MCF 10A (cell line): ENCODE measurements around the gene EIPR1. TPM values are rescaled to one million over a fixed set of nuclear protein-coding genes. Genes with fewer than 3 reads are reported as not detected.

ENCODE experiments used
- BruUV-seq: library from RNA; stranded (reverse); fragments of 400-500 nt; replicated peaks from 2 replicates; lab custom pipeline; 2021; lab: Mats Ljungman, UMichigan
- CTCF ChIA-PET: fragments of 300-600 bp; sonication (Branson Sonifier 250); formaldehyde crosslinking; extraction: SDS; loops from one replicate; lab custom pipeline; 2021; ENCODE audit warnings: antibody characterized with exemption, inconsistent platforms; lab: Yijun Ruan, JAX
- POLR2A ChIA-PET: fragments of 300-600, 350-650 bp; sonication (Branson Sonifier 250); formaldehyde crosslinking; extraction: SDS; loops from one replicate; lab custom pipeline; 2020; ENCODE audit warnings: antibody characterized with exemption, inconsistent platforms; lab: Yijun Ruan, JAX
- DNase-seq: peaks from one replicate; pipeline ENCODE4 v3.0.0-alpha.2; 2018; ENCODE audit not compliant: unreplicated experiment
- H3K27ac Mint-ChIP-seq: one replicate; pipeline ENCODE4 v1.8.0; 2022; ENCODE audit warnings: mild to moderate bottlenecking, low read depth, mixed read lengths; ENCODE audit not compliant: unreplicated experiment
- H3K27me3 Mint-ChIP-seq: one replicate; pipeline ENCODE4 v1.8.0; 2022; ENCODE audit warnings: mixed read lengths; ENCODE audit not compliant: insufficient read depth, unreplicated experiment
- H3K36me3 Mint-ChIP-seq: one replicate; pipeline ENCODE4 v1.8.0; 2022; ENCODE audit warnings: mild to moderate bottlenecking, moderate library complexity, mixed read lengths; ENCODE audit not compliant: insufficient read depth, unreplicated experiment
- H3K4me1 Mint-ChIP-seq: one replicate; pipeline ENCODE4 v1.8.0; 2022; ENCODE audit warnings: mixed read lengths; ENCODE audit not compliant: insufficient read depth, unreplicated experiment
- H3K4me3 Mint-ChIP-seq: one replicate; pipeline ENCODE4 v1.8.0; 2022; ENCODE audit warnings: mild to moderate bottlenecking, moderate library complexity, mixed read lengths; ENCODE audit not compliant: unreplicated experiment
- H3K9me3 Mint-ChIP-seq: one replicate; pipeline ENCODE4 v1.8.0; 2022; ENCODE audit warnings: mixed read lengths; ENCODE audit not compliant: unreplicated experiment
- intact Hi-C: fragments of 100-400 bp; cut with micrococcal nuclease; formaldehyde crosslinking; loops from 2 replicates; pipeline ENCODE4 v1.14.1; 2022
- total RNA-seq: library from RNA; stranded (reverse); gene quantifications from 2 replicates; pipeline ENCODE4 v1.2.3, GENCODE V29; 2022
- TF ChIP-seq, protein P1 (sequence below): fragments of 200-600 bp; IDR thresholded peaks from one replicate; pipeline ENCODE4 v1.8.0; 2022; ENCODE audit warnings: antibody characterized with exemption, mild to moderate bottlenecking; ENCODE audit not compliant: unreplicated experiment

Gene EIPR1
- total RNA-seq, 1 experiment from 2014 or later, result 49.0 TPM

- DNase-seq, result no peak
- CTCF ChIA-PET, result no interaction called here
- no TSS peak for BruUV-seq
- Mint-ChIP-seq H3K9me3 (no peaks in the 10 kb centered on the region), H3K36me3 (peaks cover 10% of the 10 kb centered on the region), H3K27me3 (no peaks in the 10 kb centered on the region), H3K4me1 (no peaks in the 10 kb centered on the region), H3K27ac (no peak overlapping the region), H3K4me3 (no peak overlapping the region)
- intact Hi-C loops, result no loop called here
- POLR2A ChIA-PET, result interaction anchor here (0.6 to 1.0 kb wide), 2 partner anchors 15 to 117 kb away, joined by 3 to 4 read pairs; no protein-coding TSS in a partner anchor
- TF ChIP-seq, protein P1, sequence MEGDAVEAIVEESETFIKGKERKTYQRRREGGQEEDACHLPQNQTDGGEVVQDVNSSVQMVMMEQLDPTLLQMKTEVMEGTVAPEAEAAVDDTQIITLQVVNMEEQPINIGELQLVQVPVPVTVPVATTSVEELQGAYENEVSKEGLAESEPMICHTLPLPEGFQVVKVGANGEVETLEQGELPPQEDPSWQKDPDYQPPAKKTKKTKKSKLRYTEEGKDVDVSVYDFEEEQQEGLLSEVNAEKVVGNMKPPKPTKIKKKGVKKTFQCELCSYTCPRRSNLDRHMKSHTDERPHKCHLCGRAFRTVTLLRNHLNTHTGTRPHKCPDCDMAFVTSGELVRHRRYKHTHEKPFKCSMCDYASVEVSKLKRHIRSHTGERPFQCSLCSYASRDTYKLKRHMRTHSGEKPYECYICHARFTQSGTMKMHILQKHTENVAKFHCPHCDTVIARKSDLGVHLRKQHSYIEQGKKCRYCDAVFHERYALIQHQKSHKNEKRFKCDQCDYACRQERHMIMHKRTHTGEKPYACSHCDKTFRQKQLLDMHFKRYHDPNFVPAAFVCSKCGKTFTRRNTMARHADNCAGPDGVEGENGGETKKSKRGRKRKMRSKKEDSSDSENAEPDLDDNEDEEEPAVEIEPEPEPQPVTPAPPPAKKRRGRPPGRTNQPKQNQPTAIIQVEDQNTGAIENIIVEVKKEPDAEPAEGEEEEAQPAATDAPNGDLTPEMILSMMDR, result no peak
Measured at GRCh38 chr2:3356799-3357198, 20.8 kb downstream of the EIPR1 start.

GRCh38 chr2:3355951-3356569 is 21.6 kb downstream of the EIPR1 start:
- H3K4me1 Mint-ChIP-seq, result no peaks in the 10 kb centered on the region
- no peak overlapping the region for H3K4me3 Mint-ChIP-seq
- H3K27me3 Mint-ChIP-seq, result no peaks in the 10 kb centered on the region
- H3K27ac Mint-ChIP-seq, result no peak overlapping the region
- ChIA-PET CTCF (interaction anchor here (0.6 kb wide), 1 partner anchor 8 kb away, joined by 3 read pairs; no protein-coding TSS in a partner anchor), POLR2A (interaction anchor here (0.6 kb wide), 1 partner anchor 16 kb away, joined by 3 read pairs; no protein-coding TSS in a partner anchor)
- no TSS peak for BruUV-seq
- H3K9me3 Mint-ChIP-seq, result no peaks in the 10 kb centered on the region
- H3K36me3 Mint-ChIP-seq, result peaks cover 7% of the 10 kb centered on the region
- TF ChIP-seq, protein P1, result no peak
- intact Hi-C loops, result no loop called here
- no peak for DNase-seq

GRCh38 chr2:3354986-3355385 is 22.6 kb downstream of the EIPR1 start:
- POLR2A ChIA-PET, result no interaction called here
- no peaks in the 10 kb centered on the region for H3K9me3 Mint-ChIP-seq
- no peak overlapping the region for H3K4me3 Mint-ChIP-seq

GRCh38 chr2:3349211-3349693 is 28.4 kb downstream of the EIPR1 start:
- CTCF ChIA-PET, result no interaction called here
- Mint-ChIP-seq H3K9me3 (no peaks in the 10 kb centered on the region), H3K27ac (no peak overlapping the region), H3K4me1 (no peaks in the 10 kb centered on the region), H3K36me3 (peaks cover 24% of the 10 kb centered on the region), H3K4me3 (no peak overlapping the region), H3K27me3 (no peaks in the 10 kb centered on the region)
- TF ChIP-seq, protein P1, result no peak
- no peak for DNase-seq
- intact Hi-C loops, result no loop called here
- BruUV-seq, result no TSS peak
- POLR2A ChIA-PET, result interaction anchor here (0.6 kb wide), 1 partner anchor 46 kb away, joined by 3 read pairs; no protein-coding TSS in a partner anchor

More at GRCh38 chr2:3354986-3355385, 22.6 kb downstream of the EIPR1 start:
- H3K4me1 Mint-ChIP-seq, result no peaks in the 10 kb centered on the region
- TF ChIP-seq, protein P1, result no peak
- peaks cover 8% of the 10 kb centered on the region for H3K36me3 Mint-ChIP-seq
- H3K27ac Mint-ChIP-seq, result no peak overlapping the region
- BruUV-seq, result no TSS peak
- intact Hi-C loops, result no loop called here
- DNase-seq, result no peak
- no peaks in the 10 kb centered on the region for H3K27me3 Mint-ChIP-seq
- CTCF ChIA-PET, result interaction anchor here (0.5 to 0.8 kb wide), 2 partner anchors 17 to 25 kb away, joined by 3 read pairs; no protein-coding TSS in a partner anchor
